IPS-15b (cell line): ENCODE data around the gene HCFC1R1.
"Not testable (repeated sequence)": the region's sequence is repeated elsewhere in the genome, so short reads cannot be mapped to it uniquely, and the experiment has no call there.

Source experiments
- H3K27me3 ChIP-seq: one replicate; pipeline ENCODE4 v1.6.1; 2013; ENCODE audit warnings: low read length; ENCODE audit not compliant: control insufficient read depth, insufficient read depth
- H3K36me3 ChIP-seq: one replicate; pipeline ENCODE4 v1.6.1; 2013; ENCODE audit warnings: low read length; ENCODE audit not compliant: control insufficient read depth, insufficient read depth
- H3K4me1 ChIP-seq: one replicate; pipeline ENCODE4 v1.6.1; 2013; ENCODE audit warnings: mild to moderate bottlenecking, low read length; ENCODE audit not compliant: control insufficient read depth, insufficient read depth
- H3K4me3 ChIP-seq: one replicate; pipeline ENCODE4 v1.5.1; 2013; ENCODE audit warnings: low read depth, low read length
- H3K9ac ChIP-seq: one replicate; pipeline ENCODE4 v1.6.1; 2013; ENCODE audit warnings: low read depth, mild to moderate bottlenecking, low read length
- H3K9me3 ChIP-seq: one replicate; pipeline ENCODE4 v1.6.1; 2013; ENCODE audit warnings: mild to moderate bottlenecking, low read length; ENCODE audit not compliant: control insufficient read depth, insufficient read depth

Gene HCFC1R1

DNA sequence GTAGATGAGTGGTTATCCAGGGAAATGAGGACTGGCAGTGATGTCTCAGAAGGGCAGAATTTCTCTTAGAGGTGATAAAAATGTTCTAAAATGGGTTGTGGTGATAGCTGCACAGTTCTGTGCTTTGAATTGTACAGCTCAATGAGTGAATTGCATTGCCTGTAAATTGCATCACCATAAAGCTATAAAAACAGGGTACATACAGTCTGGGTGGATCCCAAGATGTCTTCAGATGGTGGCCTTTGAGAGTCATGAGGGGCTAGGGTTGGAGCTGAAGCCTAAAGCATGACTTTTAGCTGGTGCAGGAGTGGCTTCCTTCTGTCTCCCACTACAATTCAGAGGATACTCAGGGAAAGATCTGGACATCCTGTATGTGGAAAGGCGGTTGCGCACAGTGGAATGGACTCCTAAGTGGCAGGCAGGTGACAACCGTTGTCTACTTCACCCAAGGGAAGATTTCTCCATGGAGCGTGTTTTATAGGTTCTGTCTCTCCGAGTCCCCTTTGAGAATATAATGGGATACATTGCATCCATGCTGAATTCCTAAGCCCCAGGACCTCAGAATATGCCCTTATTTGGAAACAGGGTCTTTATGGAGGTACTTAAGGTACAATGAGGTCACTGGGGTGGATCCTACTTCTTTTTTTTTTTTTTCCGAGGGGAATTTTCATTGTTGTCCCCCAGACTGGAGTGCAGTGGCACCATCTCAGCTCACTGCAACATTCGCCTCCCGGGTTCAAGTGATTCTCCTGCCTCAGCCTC, 40.1 kb upstream of the HCFC1R1 start:
- Histone ChIP-seq H3K27me3 (peaks cover 5% of the 10 kb centered on the region), H3K4me3 (peak overlapping the region; percentile 4), H3K36me3 (no peaks in the 10 kb centered on the region), H3K4me1 (peaks cover 5% of the 10 kb centered on the region), H3K9ac (no peak overlapping the region), H3K9me3 (no peaks in the 10 kb centered on the region)

DNA sequence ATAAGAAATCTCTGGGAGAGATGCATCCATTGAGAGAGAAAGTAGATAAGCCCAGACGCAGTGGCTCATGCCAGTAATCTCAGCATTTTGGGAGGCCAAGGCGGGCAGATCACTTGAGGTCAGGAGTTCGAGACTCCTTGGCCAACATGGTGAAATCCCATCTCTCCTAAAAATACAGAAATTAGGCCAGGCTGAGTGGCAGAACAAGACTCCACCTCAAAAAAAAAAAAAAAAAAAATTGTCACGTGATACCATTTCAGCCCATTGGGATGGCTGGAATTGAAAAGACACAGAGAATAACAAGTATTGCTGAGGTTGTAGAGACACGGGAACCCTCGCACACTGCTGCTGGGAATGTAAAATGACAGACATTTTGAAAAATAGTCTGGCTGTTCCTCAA, 38.8 kb upstream of the HCFC1R1 start:
- peaks cover 5% of the 10 kb centered on the region for H3K4me1 ChIP-seq
- peaks cover 9% of the 10 kb centered on the region for H3K27me3 ChIP-seq
- H3K4me3 ChIP-seq, result no peak overlapping the region
- H3K9me3 ChIP-seq, result no peaks in the 10 kb centered on the region
- no peak overlapping the region for H3K9ac ChIP-seq
- H3K36me3 ChIP-seq, result no peaks in the 10 kb centered on the region

DNA sequence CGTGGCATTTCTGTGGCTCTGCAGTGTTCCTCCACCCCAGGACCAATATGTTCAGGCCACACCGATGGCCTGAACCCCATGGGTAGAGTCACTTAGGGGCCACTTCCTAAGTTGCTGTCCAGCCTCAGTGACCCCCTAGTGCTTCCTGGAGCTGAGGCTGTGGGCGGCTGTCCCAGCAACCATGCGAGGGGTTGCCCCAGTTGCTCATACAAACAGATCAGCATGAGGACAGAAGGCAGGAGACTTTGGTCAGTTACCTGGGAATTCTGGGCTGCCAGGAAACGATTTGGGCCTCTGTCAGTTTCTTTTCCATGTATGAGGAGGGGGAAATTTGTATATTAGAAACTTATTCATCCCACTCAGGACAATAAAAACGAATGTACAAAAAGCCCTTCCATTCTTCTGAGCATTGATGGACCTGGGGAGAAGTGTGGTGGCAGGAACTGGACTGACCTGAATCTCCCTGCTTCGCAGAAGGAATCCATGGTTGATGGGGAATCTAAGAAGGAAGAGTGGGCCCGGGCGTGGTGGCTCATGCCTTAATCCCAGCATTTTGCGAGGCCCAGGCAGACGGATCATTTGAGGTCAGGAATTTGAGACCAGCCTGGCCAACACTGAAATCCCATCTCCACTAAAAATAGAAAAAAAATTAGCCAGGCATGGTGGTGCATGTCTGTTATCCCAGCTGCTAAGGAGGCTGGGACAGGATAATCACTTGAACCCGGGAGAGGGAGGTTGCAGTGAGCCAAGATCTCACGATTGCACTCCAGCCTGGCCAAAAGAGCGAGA, 36.8 kb upstream of the HCFC1R1 start:
- Histone ChIP-seq H3K36me3 (no peaks in the 10 kb centered on the region), H3K4me1 (peaks cover 4% of the 10 kb centered on the region), H3K9me3 (no peaks in the 10 kb centered on the region), H3K27me3 (peaks cover 12% of the 10 kb centered on the region), H3K9ac (no peak overlapping the region), H3K4me3 (no peak overlapping the region)

DNA sequence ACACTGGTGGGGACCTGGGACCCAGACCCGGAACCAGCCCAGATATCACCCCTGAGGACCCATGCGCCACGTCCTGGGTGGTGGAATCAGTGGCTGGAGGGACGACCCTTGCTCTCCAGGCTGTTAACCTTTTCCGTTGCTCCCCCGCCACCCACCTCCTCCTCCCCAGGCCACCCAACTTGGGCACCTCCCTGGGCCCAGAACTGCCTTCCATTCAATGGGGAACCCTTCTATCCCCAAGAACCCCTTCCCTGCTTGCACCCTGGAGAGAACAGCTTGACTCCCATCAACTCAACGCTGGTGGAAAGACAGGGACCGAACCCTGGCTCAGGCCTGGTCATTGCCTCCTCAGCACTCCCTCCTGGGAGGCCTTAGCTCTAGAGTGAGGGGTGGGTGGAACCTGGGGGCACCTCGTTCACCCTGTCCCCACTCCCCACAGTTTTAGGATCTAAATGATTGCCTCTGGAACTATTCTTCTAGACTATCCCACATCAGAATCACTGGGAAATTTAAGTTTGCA, 36.0 kb upstream of the HCFC1R1 start:
- H3K9me3 ChIP-seq, result no peaks in the 10 kb centered on the region
- H3K4me1 ChIP-seq, result no peaks in the 10 kb centered on the region
- peak overlapping the region; percentile 58 for H3K4me3 ChIP-seq
- peaks cover 12% of the 10 kb centered on the region for H3K27me3 ChIP-seq
- H3K36me3 ChIP-seq, result no peaks in the 10 kb centered on the region
- peak overlapping the region; percentile 73 for H3K9ac ChIP-seq

DNA sequence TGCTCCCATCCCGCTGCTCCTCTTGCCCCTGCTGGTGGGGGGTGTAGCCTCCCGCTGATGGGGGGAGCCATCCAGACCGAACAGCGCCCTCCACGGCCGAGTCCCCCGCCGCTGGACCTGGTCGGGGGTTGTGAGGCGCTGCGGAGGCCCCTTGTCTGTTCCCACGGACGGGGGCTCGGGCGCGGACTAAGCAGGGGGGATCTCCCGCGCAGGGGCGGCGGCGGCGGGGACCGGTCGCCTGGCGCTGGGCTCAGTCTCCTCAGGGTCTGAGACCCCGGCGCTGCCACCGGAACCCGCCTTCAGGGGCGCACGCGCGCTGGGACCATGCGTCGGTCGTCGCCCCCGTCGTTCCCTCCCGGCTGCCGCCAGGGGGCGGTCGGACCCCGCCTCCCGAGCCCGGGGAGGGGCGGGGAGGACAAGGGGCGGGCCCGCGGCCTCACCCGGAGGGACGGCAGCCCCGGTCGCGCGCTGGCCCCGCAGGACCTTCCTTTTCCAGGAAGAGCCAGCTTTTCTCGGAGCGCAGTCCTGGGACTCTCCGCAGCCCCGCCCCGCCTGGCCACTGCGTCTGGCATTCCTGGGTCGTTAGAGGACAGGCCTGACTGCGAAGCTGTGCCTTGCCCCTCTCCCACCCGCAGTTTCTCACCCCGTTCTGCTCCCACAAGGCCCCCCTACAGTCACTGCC, 35.4 kb upstream of the HCFC1R1 start:
- no peaks in the 10 kb centered on the region for H3K4me1 ChIP-seq

DNA sequence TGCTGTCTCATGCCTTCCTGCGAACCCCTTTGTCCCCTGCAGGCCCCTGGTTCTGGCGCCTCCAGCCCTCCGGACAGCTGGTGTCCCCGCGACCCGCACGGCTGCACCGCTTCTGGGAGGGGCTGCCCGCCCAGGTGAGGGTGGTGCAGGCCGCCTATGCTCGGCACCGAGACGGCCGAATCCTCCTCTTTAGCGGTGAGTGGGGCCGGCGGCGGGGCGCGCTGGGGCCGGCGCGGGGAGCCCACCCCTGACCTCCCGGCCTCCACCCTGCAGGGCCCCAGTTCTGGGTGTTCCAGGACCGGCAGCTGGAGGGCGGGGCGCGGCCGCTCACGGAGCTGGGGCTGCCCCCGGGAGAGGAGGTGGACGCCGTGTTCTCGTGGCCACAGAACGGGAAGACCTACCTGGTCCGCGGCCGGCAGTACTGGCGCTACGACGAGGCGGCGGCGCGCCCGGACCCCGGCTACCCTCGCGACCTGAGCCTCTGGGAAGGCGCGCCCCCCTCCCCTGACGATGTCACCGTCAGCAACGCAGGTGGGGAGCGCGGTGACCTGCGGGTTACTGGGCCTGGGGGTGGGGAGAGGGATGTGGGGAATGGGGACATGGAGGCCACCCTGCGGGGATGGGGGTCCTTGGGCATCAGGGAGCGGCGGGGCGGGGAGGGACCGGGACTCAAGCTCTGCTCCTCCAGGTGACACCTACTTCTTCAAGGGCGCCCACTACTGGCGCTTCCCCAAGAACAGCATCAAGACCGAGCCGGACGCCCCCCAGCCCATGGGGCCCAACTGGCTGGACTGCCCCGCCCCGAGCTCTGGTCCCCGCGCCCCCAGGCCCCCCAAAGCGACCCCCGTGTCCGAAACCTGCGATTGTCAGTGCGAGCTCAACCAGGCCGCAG, 34.6 kb upstream of the HCFC1R1 start:
- Histone ChIP-seq H3K27me3 (peaks cover 12% of the 10 kb centered on the region), H3K36me3 (no peaks in the 10 kb centered on the region), H3K9ac (no peak overlapping the region)

More for the DNA sequence above, 35.4 kb upstream of the HCFC1R1 start:
- Histone ChIP-seq H3K36me3 (no peaks in the 10 kb centered on the region), H3K9me3 (no peaks in the 10 kb centered on the region), H3K4me3 (peak overlapping the region; percentile 58), H3K27me3 (peaks cover 12% of the 10 kb centered on the region), H3K9ac (peak overlapping the region; percentile 73)

DNA sequence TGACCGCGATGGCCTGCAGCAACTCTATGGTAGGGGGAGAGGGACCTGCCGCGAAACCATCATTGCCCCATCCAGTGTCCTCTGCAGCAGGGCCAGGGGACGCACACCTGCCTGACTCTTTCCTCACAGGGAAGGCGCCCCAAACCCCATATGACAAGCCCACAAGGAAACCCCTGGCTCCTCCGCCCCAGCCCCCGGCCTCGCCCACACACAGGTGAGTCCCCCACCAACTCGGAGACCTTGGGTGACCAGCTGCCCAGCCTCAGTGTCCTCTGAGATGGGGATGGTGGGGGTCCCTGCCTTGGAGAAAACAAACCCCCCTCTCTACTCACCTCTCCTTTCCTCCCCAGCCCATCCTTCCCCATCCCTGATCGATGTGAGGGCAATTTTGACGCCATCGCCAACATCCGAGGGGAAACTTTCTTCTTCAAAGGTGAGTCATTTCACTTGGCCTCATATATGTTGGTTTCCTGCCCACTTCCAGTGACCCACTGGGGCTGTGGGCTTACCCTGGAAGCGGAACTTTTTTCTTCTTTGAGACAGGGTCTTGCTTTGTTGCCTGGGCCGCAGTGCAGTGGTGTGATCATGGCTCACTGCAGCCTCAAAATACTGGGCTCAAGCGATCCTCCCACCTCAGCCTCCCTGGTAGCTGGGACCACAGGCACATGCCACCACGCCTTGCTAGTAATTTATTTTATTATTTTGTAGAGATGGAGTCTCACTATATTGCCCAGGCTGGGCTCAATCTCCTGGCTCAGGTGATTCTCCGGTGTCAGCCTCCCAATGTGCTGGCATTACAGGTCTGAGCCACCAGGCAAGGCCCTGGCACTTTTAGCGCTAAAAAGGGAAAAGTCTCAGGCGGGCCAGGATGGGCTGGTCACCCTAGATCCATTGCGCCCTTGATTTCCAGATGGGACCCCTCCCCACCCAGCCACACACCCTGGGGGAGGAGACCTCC, 33.7 kb upstream of the HCFC1R1 start:
- Histone ChIP-seq H3K9ac (no peak overlapping the region), H3K9me3 (no peaks in the 10 kb centered on the region), H3K4me3 (peak overlapping the region; percentile 58), H3K36me3 (no peaks in the 10 kb centered on the region), H3K4me1 (no peaks in the 10 kb centered on the region), H3K27me3 (peaks cover 12% of the 10 kb centered on the region)

More for the DNA sequence above, 34.6 kb upstream of the HCFC1R1 start:
- H3K9me3 ChIP-seq, result no peaks in the 10 kb centered on the region
- H3K4me3 ChIP-seq, result peak overlapping the region; percentile 58
- no peaks in the 10 kb centered on the region for H3K4me1 ChIP-seq

DNA sequence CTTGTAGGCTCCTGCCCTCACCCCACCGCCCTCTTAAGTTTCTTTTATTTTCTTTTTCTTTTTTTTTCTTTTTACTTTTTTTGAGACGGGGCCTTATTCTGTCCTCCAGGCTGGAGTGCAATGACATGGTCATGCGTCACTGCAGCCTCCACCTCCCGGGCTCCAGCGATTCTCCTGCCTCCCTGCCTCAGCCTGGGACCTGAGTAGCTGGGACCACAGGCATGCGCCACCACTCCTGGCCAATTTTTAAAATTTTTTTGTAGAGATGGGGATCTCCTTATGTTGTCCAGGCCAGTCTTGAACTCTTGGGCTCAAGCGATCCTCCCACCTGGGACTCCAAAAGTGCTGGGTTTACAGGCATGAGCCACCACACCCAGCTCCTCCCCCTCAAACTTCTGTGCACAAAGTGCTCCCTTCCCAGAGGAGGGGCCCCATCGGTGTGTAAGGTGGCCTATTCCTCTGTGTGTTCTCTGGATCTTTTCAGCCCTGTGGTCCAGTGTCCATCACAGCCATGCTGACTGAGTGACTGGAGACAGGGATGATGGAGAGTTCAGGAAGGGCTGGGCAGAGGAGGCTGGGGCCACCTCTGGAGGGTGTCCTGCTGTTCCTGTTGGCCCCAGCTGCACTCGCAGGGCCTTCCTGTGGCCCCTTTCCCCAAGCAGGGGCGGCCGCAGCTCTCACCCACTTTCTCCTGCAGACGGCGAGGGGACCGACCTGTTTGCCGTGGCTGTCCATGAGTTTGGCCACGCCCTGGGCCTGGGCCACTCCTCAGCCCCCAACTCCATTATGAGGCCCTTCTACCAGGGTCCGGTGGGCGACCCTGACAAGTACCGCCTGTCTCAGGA, 32.8 kb upstream of the HCFC1R1 start:
- no peaks in the 10 kb centered on the region for H3K9me3 ChIP-seq
- H3K9ac ChIP-seq, result no peak overlapping the region
- peaks cover 12% of the 10 kb centered on the region for H3K27me3 ChIP-seq
- H3K4me3 ChIP-seq, result no peak overlapping the region
- H3K4me1 ChIP-seq, result no peaks in the 10 kb centered on the region
- no peaks in the 10 kb centered on the region for H3K36me3 ChIP-seq

DNA sequence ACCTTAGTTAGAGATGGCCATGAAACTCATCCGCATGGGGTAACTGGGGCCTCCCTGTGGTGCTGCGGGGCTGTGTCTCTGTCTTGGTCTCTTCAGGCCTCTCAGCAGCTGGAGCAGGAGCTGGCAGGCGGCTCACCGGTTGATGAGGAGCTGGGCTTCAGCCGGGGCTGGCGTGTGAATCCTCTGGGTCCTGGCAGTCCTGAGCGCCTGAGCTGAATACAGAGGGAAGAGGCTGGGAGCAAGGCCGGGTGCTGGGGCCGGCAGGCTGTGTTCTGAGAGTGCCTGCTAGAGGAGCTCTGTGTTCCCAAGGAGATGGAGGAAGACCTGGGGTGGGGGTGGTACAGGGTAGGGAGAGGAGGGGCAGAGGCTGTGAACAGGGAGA, 32.0 kb upstream of the HCFC1R1 start:
- H3K4me3 ChIP-seq, H3K4me1 ChIP-seq, H3K36me3 ChIP-seq, H3K9ac ChIP-seq, H3K9me3 ChIP-seq: not testable (repeated sequence)
- H3K27me3 ChIP-seq, result peaks cover 12% of the 10 kb centered on the region
